IPS DF 4.7 (cell line): ENCODE data around the gene MGMT.
"Not testable (repeated sequence)": the region's sequence is repeated elsewhere in the genome, so short reads cannot be mapped to it uniquely, and the experiment has no call there.

Source experiments
- DNase-seq: peaks from one replicate; pipeline ENCODE4 v3.0.0-alpha.2; 2013; ENCODE audit warnings: low spot score; ENCODE audit errors: extremely low read depth

MGMT gene

DNA sequence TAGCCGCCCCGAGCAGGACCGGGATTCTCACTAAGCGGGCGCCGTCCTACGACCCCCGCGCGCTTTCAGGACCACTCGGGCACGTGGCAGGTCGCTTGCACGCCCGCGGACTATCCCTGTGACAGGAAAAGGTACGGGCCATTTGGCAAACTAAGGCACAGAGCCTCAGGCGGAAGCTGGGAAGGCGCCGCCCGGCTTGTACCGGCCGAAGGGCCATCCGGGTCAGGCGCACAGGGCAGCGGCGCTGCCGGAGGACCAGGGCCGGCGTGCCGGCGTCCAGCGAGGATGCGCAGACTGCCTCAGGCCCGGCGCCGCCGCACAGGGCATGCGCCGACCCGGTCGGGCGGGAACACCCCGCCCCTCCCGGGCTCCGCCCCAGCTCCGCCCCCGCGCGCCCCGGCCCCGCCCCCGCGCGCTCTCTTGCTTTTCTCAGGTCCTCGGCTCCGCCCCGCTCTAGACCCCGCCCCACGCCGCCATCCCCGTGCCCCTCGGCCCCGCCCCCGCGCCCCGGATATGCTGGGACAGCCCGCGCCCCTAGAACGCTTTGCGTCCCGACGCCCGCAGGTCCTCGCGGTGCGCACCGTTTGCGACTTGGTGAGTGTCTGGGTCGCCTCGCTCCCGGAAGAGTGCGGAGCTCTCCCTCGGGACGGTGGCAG lies at the start of gene MGMT:
TSS of gene MGMT (plus strand) at position 539 of the 656 bp plus-strand sequence.
- DNase-seq = no peak

DNA sequence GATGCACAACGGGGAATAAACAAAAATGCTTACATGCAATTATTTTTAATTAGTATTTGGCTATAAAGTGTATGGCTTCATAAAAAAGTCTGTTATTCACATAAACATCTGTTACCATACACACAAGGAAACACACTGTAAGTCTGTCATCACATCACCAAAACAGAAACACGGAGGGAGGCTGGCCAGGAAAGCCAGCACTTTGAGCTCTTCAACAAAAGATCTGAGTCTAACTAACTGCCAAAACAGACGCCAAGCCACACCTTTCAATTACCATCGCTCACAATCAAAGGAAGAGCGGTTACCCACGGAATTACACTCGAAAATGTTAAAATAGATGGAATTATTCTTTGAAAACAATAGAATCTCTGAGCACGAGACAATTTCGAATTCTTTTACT lies 49.2 kb upstream of the MGMT start:
- DNase-seq = no peak

DNA sequence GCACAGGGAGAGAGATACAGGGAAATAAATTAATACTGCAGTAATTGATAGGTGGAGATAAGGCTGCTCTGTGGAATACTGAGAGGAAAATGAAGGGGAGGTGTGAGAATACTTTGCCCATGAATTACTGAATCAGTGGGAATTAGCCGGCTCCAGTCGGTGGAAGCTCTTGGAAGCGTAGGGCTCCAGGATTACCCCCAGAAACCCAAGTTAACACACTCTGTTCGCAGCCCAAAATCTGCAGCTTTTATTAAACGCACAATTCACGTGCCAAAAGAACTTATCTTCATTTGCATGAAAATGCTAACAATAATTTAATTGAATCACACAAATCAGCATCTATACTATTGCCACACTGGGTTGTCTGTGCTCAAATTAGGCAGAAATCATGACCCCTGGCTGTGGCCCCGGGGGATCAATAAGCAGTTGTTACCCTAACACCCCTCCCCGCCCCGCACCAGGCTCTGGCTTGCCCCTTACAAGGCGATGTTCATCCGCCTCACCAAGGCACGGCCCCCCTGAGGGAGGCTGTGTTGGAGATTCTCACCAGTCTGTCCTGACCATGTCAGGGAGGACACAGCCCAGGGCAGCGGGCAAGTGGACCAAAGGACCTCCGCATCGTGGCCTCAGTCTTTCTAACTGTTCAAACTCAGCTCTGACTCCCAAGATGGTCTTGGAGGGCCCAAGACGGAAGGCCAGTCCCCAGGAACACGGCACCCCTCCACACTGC lies 48.4 kb upstream of the MGMT start:
- DNase-seq = no peak

DNA sequence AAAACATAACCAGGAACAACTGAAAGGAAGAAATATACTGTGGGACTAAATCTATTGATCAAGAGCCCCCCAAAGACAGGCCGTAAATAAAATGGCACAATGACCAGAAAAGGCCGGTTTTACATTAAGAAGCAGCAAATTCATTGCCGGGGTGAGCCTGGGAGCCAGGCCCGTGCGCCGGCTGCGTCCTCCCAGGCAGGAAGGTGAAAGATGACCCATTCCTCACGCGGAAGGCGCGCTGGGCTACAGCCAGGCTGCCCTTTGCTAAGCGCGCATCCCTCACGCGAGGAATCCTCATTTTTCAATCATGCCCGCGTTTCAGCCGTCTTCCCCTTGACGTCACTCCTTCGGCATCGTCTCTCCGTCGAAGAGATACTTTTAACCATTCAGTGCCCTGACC lies 47.6 kb upstream of the MGMT start:
- DNase-seq = no peak

DNA sequence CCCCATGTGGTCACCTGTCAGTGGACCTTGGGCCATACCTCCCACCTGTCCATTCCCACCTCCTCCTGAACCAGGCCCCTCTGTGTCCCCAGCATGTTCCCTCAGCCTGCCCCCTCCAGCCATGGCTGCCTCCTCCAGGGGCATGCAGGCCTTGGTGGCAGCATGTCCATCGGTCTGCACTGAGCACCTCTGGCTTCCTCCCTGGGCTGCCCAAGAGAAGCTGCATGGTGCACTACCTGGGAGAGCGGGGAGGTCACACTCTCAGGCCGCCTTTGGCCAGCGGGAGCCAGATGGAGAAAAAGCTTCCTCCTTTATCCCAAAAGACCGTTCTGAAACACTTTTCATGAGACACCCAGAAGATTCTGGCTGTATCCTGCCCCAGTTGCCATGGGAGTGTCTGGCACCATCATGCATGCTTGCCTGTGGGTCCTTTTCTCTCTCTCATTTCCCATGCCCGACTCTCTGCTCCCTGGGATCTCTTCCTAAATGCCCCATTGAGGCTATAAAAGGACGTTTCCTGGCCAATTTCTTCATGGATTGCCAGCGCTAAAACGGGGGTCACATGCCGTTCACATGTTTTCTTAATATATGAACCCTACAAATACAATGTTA lies 45.5 kb upstream of the MGMT start:
- no peak for DNase-seq

DNA sequence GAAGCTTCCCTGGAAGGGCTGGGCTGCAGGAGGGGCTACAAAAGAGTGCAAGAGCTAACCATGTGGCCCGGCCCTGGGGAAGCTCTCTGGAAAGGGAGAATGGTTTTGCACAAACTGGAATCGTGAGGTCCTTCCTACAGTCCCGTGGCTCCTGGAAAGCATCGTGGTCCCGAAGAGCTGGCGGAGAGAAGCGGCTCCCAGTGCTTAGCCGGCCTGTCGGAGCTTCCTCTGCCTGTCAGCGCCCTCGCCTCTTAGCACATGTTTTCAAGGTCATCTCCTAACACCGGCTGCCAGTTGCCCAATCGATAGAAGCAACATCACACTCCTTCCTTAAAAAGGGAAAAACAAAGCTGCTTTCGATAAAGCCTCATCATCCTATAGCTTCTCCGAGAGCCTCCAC lies 42.1 kb upstream of the MGMT start:
- DNase-seq = no peak

DNA sequence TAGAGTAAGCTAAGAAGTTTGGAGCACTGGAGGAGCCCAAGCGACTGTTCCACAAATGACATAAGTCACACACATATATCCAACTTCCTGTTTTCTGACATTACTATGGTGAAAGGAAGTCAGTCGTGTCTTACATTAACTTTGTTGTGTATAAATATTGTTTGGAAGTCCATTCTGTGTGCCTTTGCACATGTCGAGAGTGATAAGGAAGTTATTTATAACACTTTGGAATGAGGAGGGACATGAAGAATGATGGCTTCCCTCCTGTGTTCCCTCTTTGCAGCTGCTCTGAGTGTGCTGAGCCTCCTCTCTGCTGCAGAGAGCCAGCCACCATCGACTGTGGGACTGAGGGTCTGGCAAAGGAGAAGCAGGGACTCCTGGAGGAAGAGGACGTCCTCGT lies 40.4 kb upstream of the MGMT start:
- no peak for DNase-seq

DNA sequence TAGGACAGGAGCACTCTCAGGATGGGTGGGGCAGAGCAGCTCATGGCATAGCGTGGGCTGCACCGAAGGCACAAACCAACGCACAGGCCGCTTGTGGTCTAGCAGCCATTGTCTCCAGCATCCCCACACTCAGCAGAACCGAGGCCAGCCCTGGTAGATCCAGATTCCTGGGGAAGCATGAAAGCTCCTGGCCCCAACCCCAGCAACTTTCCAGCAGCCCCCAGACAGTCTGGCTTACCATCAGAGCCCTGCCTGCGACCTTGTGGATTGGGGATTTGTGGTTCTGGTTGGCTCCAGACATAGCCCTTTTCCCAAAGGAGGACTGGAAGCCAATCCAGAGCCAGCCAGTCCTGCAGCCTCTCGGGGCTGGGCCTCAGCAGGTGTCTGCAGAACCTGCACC lies 33.8 kb upstream of the MGMT start:
- no peak for DNase-seq

DNA sequence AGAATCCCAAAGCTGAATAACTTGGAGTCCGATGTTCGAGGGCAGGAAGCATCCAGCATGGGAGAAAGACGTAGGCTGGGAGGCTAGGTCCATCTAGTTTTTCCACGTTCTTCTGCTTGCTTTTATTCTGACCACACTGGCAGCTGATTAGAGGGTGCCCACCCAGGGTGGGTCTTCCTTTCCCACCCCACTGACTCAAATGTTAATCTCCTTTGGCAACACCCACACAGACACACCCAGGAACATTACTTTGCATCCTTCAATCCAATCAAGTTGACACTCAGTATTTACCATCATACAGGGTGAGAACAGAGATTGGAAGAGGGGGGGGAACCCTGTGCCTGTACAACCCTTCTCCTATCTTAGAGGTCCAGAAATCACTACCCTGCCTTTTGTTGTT lies 31.3 kb upstream of the MGMT start:
- DNase-seq = not testable (repeated sequence)

DNA sequence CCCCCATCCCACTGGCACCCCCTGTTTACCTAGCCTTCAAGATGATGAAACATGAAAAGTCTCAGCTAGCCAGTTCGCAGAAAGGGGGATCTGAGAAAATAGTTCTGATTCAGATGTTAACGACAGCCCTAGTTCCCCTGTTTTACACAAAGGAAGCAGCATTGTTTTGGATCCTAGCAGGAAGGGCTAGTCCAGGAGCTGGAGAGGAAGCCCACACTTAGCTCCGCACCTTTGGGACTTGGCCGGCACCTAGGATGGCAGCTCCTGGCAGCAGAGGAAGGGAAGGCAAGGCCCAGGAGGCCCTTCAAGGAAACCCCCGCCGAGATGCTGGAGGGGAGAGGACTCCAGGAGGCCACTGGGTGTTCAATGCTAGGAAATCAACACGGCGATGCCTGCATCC lies 29.0 kb upstream of the MGMT start:
- DNase-seq = no peak

DNA sequence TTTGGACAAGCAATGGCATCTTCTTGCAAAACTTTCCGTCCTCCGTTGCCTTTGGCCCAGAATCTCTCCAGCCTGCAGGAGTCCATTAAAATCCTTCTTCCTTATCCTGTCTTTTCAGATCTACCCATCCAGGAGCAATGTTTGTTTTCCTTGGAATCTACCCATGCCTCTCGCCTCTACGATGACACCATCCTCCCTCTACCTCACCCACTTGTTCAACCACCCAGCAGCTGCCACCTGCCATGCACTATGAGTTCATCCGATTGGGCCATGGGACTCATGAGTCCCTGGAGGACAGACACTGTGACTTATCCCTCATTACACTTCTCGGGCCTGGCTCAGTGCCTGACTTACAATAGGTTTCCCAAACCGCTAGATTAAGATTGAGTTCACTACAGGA lies 26.8 kb upstream of the MGMT start:
- no peak for DNase-seq

DNA sequence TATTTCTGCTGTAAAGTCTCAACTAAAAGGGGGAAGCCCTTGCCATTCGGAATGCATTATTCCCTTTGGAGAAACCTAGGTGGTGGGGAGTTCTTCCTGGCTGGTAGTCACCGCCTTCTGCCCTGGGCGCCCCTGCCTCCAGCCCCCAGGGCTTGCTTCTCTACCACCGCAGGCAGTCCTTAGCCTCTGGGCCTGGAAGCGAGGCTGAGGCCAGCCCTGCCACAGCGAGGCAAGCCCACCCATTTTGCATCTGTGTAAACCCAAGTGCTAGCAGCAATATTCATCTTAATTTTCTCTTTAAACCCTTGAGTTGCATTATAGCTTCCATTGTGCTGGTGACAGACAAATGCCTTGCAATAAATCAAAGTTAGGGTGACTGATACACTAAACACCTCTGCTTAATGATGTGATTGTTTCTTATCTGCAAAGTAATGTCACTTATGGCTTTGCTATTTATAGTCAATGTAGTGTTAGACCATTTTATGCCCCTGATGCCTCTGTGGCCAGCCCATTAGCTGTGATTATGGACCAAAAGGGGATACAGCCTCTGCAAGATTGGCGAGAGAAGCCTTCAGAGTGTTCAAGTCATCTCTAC lies 26.2 kb upstream of the MGMT start:
- no peak for DNase-seq

DNA sequence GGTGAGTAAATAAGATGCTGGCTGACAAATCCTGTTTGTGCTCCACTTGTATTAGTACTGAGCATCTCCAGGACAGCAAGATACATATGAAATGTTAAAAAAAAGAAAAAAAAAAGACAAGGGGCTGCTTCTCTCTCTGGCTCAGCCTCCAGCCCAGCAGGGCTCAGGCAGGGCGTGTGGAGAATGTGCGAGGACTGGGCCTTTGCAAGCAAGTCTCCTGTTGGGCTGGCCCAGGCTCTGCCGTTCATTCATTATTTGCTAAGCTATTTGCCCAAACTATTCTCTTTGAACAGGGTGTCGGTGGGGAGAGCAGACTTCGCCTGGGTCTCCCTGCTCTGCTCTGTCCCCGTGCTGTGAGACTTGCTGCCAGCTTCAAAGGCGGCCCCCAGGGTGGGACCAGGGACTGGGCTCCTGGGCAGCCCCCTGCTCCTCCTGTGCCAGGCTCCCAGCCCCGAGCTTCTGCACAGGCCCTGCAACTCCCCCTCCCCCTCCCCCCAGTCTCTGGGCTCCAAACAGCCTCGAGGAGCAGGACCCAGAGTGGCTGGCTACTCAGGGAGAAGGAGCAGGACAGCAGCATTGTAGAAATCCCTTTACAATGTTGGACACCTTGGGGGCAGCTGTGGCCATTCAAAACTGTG lies 25.6 kb upstream of the MGMT start:
- DNase-seq = no peak

DNA sequence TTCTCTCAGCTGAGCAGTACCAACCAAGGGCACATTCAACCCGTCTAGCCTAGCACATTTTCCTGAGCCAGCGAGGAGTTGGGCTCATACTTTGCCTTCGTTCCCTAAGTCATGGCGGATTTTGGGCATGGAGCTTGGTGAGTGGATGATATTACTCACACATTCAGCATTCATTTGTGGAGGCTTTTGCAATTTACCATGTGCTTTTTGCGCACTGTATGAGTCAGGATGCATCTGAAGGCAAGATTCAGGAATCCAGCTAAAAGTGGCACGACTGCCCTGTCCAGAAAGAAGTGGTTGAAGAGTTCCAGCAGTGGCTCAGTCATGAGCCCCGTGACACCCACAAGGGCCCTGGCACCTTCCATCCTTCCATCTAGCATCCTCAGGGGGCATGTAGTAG lies 24.2 kb upstream of the MGMT start:
- no peak for DNase-seq

DNA sequence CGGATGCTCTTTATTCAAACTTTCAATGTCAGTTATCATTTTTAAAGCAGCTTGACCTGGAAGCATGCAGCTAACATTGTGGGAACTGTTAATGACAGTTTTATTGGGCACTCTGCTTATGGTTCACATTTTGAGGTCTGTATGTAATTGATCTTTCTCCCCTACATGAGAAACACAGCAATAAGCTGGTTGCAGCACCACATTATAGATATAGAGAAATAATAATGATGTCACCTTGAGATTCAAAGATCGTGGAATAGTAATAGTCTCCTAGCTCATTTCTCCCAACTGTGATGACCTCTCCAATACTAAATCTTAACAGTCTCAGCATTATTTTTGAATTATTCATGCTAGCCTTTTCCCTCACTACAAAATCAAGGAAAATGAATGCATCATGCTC lies 22.7 kb upstream of the MGMT start:
- no peak for DNase-seq

DNA sequence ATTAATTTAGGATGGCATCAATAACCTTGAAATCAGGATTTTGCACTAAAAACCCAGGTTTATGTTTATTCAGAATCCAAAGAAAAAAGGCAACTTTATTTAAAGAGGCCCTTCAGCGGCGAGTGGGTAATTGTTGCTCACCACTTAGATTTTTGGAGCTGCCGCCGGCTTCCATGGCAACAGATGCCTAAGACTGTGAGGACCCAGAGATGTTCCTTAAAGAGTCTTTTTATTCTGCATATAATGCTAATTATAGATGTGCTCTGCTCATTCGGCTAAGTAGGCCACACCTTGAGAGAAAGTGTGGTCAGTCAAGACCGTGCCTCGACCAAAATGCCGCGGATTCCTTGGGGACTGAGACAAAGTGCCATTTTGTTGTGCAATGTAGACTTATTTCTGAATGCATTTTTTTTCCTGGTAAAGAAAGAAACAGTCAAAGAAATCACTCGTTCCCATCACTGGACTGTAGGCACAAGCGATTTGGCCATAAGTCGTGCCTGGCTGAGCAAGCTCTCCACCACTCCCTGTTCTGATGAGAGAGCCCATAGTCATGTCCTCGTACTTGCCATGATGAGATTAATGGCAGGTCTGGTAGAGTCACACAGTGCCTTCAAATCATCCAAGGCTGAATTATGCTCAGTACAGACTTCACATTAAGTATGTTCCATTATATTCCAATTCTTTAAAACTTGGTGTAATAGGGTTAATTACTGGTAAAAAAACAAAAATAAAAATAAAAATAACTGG lies 21.4 kb upstream of the MGMT start:
- no peak for DNase-seq

DNA sequence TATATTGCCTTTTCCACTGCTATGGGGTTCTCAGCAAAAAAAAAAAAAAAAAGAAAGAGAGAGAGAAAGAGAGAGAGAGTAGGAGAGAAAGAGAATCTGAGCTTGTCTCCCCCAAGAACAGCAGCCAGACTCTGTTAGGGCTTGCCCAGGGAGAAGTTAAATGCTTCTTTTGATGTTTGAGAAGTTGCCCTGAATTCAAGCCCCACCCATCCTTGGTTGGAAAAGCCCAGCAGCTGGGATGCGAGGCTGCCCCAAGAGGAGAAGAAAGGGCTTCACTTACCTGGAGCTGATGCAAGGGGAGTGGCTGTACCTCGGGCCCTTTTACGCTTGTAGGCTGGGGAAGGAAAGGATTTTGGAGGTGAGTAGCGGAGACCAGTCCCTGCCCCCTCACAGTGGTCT lies 20.9 kb upstream of the MGMT start:
- peak; percentile 44 for DNase-seq

DNA sequence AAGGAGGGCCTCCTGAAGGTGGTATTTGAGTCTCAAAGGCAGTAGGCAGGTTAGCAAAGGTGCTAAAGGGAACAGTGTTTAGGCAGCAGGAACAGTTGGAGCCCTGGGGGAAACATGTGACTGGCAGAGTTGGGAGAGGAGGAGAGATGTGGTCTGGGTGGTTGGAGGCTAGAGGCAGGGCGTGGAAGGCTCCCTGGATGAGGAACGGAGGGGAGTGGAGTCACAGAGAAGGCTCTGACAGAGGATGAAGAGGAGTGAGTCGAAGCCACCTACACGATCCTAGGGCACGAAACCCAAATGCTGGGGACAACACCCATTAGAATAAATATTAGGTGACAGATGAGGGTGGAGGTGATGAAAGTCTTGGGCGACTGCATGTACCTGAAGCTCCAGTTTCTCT lies 19.6 kb upstream of the MGMT start:
- DNase-seq = no peak

DNA sequence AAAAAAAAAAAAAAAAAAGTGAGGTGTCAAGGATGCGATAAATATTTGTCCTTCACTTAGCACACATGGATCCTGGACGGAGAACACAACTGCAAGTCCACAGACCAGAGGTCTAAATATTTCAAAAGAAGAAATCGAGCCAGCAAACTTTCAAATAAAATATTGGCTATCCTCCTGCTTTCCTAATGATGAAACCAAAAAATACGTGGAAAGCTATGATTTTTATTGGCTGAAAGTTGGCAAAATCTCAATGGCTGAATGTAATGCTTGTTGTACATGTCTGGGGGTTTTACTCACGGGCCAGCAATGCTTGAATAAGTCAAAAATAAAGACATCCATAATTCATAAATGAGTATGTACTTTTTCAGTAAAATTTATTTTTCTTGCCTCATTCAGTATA lies 19.0 kb upstream of the MGMT start:
- no peak for DNase-seq

DNA sequence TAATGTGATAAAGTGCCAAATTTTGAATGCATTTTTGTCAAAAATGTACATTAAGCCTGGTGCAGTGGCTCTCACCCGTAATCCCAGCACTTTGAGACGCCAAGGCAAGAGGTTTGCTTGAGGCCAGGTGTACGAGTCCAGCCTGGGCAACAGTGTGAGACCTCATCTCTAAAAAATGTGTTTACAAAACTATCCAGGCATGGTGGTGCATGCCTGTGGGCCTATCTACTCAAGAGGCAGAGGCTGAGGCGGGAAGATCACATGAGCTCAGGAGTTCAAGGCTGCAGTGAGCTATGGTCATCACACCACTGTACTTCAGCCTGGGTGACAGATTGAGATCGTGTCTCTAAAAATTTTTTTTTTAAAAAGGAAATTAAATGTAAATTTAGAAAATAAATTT lies 18.5 kb upstream of the MGMT start:
- DNase-seq = no peak

DNA sequence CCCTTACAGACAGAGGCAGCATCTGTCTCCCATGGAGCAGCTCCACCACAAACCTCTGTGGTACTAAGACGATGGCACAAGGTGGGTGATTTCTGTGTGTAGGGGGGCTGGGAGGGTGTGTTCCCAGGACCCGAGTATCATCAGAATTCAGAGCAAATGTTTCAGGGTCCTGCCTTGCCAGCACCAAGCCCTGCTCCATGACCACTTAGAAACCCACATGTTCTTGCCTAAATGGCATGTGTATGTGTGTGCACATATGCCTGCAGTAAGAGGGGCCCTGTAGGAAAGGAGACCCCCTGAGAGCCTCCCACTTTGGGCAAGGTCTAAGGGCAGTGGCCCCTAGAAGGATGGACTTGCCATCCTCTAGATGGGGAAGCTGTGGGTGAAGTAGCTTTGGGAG lies 17.1 kb upstream of the MGMT start:
- DNase-seq = no peak
